SKM-1 treated with dmso at 0.1 percent for 144 hours (cell line): Measurements from ENCODE around the gene TAF4B.
"Not testable (repeated sequence)": the region's sequence is repeated elsewhere in the genome, so short reads cannot be mapped to it uniquely, and the experiment has no call there.

Experiments
- DNase-seq: peaks from one replicate; lab custom pipeline; 2025; ENCODE audit not compliant: unreplicated experiment; lab: John Stamatoyannopoulos, UW

Gene TAF4B

DNA sequence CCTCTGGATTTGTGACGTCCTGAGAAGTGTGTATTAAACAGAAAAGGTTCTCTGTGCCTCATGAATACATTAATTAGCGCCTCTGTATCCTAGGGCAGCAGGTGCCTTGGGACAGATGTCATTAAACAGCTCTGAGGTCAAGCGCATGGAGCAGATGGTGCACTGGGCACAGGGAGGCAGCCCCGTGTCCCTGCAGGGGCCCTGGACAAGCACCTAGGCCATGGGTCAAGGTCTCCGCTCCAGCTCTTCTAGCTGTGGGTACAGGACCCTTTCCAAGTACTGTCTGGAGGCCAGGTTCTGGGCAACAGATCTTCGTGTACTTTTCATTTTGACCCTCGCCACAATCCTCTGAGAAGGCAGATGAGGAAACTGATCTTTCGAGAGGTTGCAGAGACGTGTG, 195.7 kb downstream of the TAF4B start:
- no peak for DNase-seq

DNA sequence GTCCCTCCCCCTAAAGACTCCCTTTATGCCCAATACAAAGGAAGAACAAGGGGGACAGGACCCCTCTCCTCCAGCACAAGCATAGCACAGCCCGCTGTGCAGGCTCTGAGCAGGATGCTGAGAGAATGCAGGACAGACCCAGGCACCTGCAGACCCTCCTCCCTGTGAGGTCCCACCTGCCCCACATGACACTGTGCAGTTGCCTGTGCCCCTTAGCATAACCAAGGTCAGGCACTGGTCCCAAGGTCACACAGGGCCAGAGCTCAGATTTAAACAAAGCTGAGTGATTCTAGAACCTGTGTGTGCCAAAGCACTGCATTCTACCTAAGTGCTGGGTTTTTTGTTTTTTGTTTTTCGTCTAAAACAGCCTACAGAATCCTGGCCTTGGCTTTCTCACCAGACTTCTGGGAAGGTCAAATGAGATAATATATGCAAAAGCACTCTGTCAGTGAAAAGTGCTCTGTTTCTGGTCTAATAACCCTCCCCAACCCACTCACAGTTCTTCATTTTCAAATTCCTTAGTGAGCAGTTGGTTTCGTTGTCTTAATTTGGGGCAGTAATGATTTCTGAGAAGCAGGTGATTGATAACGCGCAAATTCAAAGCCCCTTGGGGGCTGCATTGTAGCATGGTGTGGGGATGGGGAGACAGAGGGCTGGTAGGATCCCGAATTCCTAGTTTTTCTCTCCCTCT, 196.4 kb downstream of the TAF4B start:
- no peak for DNase-seq

GRCh38 chr18:26424428-26425147, 198.3 kb downstream of the TAF4B start:
- DNase-seq = no peak

GRCh38 chr18:26425148-26425531, 198.9 kb downstream of the TAF4B start:
- no peak for DNase-seq

DNA sequence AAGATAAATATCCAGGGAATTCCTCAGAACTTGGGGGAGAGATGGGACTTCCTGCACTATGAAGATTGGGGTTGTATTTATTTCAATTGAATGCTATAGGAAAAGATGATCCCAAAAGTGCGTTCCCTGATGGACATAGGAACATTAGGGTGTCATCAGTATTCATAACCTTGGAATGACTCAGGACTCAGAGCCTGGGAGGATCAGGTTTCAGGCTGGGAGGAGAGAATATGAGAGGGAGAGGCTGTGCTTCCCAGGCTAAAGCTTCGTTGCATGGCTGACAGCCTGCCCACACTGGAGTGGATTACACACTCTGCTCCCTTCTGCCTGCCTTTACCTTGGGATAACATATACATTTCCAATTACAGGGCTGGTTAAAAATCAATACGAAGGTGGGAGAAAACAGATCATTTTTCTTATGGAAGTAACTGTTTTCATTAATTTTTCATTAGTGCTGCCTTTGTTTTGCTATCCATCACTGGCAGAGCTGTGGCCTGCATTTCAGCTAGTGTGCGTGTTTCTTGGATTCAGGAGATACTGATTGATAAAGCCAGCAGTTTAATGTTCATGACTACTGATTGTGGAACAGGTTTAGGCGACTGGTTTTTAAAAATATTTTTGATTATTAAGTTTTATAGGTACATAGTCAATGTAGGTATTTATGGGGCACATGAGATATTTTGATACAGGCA, 203.4 kb downstream of the TAF4B start:
- DNase-seq = no peak

DNA sequence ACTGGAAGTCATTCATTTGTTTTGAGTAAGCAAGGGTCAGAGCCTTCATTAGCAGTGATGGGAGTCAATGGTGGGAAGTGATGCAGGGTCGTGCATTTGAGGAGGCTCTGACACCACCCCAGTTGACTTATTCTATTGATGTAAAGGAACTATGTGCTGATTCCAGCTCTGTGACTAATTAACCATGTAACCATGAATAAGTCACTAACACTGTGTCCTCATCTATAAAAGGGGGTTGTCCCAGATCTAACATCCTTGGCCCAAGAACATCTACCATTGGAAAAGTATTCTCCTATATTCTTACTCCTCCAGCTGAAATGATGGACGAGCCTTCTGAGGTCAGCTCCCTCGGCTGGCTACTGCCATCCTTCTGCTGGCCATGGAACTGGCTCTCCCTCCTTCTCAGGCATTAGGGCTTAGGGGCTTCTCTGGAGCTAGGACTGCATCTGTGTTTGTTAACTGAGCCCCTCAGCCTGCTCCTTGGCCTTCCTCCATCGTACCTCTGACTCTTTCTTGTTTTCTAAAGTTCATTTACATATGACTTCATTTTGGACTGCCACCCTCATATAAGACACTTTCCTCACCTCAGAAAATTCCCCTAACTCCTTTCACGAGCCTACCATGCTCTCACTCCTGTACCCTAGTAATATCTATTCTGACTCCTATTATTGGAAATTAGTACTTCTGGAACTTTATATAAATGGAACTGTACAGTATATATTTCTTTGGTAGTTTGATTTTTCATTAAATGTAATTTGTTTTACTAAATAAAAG, 206.6 kb downstream of the TAF4B start:
- DNase-seq = no peak

DNA sequence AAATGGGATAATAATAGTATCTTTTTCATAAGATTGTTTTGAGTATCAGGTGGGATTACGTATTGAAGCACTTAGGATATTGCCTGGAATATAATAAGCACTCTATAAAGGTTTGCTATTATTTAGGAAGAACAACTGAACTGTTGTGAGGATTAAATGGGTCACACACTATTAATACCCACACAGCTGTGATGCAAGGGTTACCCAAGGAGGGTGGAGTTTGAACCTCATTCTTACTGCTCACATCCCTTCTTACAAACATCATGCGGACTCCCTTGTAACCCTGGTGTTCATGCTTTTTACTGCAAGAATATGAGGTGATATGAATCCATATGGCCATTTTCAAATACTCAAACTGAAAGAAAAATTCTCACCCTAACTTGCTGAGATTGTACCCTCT, 208.6 kb downstream of the TAF4B start:
- no peak for DNase-seq

DNA sequence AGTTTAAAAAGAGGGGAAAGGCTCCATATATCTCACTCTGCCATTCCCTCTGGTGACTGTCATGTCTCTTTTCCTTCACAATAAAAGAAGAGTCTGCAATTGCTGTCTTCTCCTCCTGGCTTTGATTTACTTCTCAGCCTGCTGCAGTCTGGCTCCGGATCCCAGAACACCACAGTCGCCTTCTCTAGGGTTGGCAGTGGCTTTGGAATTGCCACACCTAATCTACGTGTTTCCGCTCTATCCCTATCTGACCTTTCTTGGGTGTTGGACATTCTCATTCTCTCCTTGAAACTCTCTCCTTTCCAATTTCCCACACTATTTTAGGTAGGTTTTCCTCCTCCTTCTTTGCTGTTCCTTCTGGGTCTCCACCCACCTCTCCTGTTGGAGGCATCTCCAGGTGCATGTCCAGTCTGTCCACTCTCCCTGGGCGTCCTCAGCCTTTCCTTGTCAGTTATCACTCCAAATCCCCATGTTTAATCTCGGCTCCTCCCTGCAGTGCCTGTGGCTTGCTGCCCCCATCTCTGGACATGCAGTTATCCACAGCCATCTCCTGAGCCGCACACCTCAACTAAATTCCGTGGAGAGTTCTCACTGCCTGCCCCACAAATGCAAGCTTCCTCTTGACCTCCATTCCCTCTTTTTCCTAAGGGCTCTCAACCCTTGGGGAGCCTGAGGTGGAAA, 209.3 kb downstream of the TAF4B start:
- DNase-seq = no peak

- no peak for DNase-seq
These were observed 210.2 kb downstream of the TAF4B start for GRCh38 chr18:26436176-26437051.

DNA sequence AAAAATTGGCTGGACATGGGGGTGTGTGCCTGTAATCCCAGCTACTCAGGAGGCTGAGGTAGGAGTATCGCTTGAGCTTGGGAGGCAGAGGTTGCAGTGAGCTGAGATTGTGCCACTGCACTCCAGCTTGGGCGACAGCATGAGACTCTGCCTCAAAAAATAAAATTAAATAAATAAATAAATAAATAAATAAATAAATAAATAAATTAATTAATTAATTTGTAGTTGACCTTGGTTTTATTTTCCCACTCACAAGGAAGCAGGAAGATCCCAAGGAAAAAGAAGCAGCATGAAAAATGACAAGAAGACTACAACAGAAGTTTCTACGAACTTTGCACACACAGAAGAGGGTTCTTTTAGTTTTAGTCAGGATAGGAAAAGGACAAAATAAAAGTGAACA, 211.4 kb downstream of the TAF4B start:
- DNase-seq = not testable (repeated sequence)

GRCh38 chr18:26438980-26439379, 212.7 kb downstream of the TAF4B start:
- DNase-seq = peak; percentile 5

DNA sequence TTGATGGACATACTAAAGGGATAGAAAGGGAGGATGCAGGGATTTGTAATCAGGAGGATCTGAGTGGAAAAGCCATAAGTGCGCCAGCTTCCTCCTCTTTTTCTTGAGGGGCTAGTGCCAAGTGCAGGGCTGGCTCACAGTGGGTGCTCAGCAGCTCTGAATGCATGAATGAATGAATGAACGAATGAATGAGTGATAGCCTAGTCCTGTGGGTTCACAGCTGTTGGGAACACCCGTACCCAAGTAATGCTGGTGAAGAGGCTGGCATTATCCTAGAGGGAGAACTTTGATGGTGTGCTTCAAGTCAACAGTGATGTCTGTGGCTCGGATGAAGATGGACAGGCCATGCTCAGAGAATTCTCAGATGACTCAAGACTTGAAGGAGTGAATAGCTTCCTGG, 213.3 kb downstream of the TAF4B start:
- no peak for DNase-seq

- no peak for DNase-seq
These were observed 214.4 kb downstream of the TAF4B start for GRCh38 chr18:26440644-26441043.
